IPS-15b (cell line): ENCODE measurements around the gene AP4B1.
A peak's percentile ranks its signal among the peaks of the same experiment; 100 is the strongest.

Source experiments
- H3K27me3 ChIP-seq: one replicate; pipeline ENCODE4 v1.6.1; 2013; ENCODE audit warnings: low read length; ENCODE audit not compliant: control insufficient read depth, insufficient read depth
- H3K36me3 ChIP-seq: one replicate; pipeline ENCODE4 v1.6.1; 2013; ENCODE audit warnings: low read length; ENCODE audit not compliant: control insufficient read depth, insufficient read depth
- H3K4me1 ChIP-seq: one replicate; pipeline ENCODE4 v1.6.1; 2013; ENCODE audit warnings: mild to moderate bottlenecking, low read length; ENCODE audit not compliant: control insufficient read depth, insufficient read depth
- H3K4me3 ChIP-seq: one replicate; pipeline ENCODE4 v1.5.1; 2013; ENCODE audit warnings: low read depth, low read length
- H3K9ac ChIP-seq: one replicate; pipeline ENCODE4 v1.6.1; 2013; ENCODE audit warnings: low read depth, mild to moderate bottlenecking, low read length
- H3K9me3 ChIP-seq: one replicate; pipeline ENCODE4 v1.6.1; 2013; ENCODE audit warnings: mild to moderate bottlenecking, low read length; ENCODE audit not compliant: control insufficient read depth, insufficient read depth

Gene AP4B1

GRCh38 chr1:113941245-113941559 lies 36.6 kb upstream of the AP4B1 start:
- Histone ChIP-seq H3K4me1 (peaks cover 7% of the 10 kb centered on the region), H3K27me3 (no peaks in the 10 kb centered on the region), H3K36me3 (peaks cover 4% of the 10 kb centered on the region), H3K9ac (no peak overlapping the region), H3K4me3 (no peak overlapping the region), H3K9me3 (no peaks in the 10 kb centered on the region)

- Histone ChIP-seq H3K9ac (no peak overlapping the region), H3K36me3 (peaks cover 4% of the 10 kb centered on the region), H3K4me3 (no peak overlapping the region), H3K4me1 (peaks cover 7% of the 10 kb centered on the region), H3K9me3 (no peaks in the 10 kb centered on the region), H3K27me3 (no peaks in the 10 kb centered on the region)
Observed at GRCh38 chr1:113940365-113941244, 36.0 kb upstream of the AP4B1 start.

- no peaks in the 10 kb centered on the region for H3K27me3 ChIP-seq
- no peaks in the 10 kb centered on the region for H3K9me3 ChIP-seq
- no peak overlapping the region for H3K9ac ChIP-seq
- peaks cover 4% of the 10 kb centered on the region for H3K36me3 ChIP-seq
- H3K4me3 ChIP-seq = no peak overlapping the region
- peaks cover 7% of the 10 kb centered on the region for H3K4me1 ChIP-seq
Observed at GRCh38 chr1:113938192-113938591, 33.6 kb upstream of the AP4B1 start.

- Histone ChIP-seq H3K9me3 (no peaks in the 10 kb centered on the region), H3K4me1 (peaks cover 7% of the 10 kb centered on the region), H3K4me3 (no peak overlapping the region), H3K27me3 (no peaks in the 10 kb centered on the region), H3K36me3 (peaks cover 4% of the 10 kb centered on the region), H3K9ac (no peak overlapping the region)
Observed at GRCh38 chr1:113937146-113937545, 32.5 kb upstream of the AP4B1 start.

GRCh38 chr1:113935970-113936369 lies 31.4 kb upstream of the AP4B1 start:
- Histone ChIP-seq H3K27me3 (no peaks in the 10 kb centered on the region), H3K9ac (no peak overlapping the region), H3K9me3 (no peaks in the 10 kb centered on the region), H3K36me3 (peaks cover under 1% of the 10 kb centered on the region), H3K4me1 (peaks cover 10% of the 10 kb centered on the region), H3K4me3 (no peak overlapping the region)

GRCh38 chr1:113935176-113935575 lies 30.6 kb upstream of the AP4B1 start:
- H3K4me1 ChIP-seq = peaks cover 12% of the 10 kb centered on the region
- no peaks in the 10 kb centered on the region for H3K27me3 ChIP-seq
- H3K9me3 ChIP-seq = no peaks in the 10 kb centered on the region
- no peak overlapping the region for H3K9ac ChIP-seq
- H3K4me3 ChIP-seq = no peak overlapping the region
- no peaks in the 10 kb centered on the region for H3K36me3 ChIP-seq

- H3K27me3 ChIP-seq = no peaks in the 10 kb centered on the region
- peaks cover 12% of the 10 kb centered on the region for H3K4me1 ChIP-seq
- no peak overlapping the region for H3K4me3 ChIP-seq
- H3K36me3 ChIP-seq = no peaks in the 10 kb centered on the region
- no peaks in the 10 kb centered on the region for H3K9me3 ChIP-seq
- no peak overlapping the region for H3K9ac ChIP-seq
Observed at GRCh38 chr1:113934511-113935055, 30.0 kb upstream of the AP4B1 start.

GRCh38 chr1:113934006-113934405 lies 29.4 kb upstream of the AP4B1 start:
- H3K9me3 ChIP-seq = no peaks in the 10 kb centered on the region
- peaks cover 12% of the 10 kb centered on the region for H3K4me1 ChIP-seq
- no peaks in the 10 kb centered on the region for H3K27me3 ChIP-seq
- H3K36me3 ChIP-seq = no peaks in the 10 kb centered on the region
- no peak overlapping the region for H3K9ac ChIP-seq
- no peak overlapping the region for H3K4me3 ChIP-seq

- Histone ChIP-seq H3K4me1 (peaks cover 5% of the 10 kb centered on the region), H3K9ac (no peak overlapping the region), H3K4me3 (peak overlapping the region; percentile 78)
Observed at GRCh38 chr1:113931451-113931851, 26.9 kb upstream of the AP4B1 start.

GRCh38 chr1:113930499-113931161 lies 26.0 kb upstream of the AP4B1 start:
- Histone ChIP-seq H3K9ac (peak overlapping the region; percentile 9), H3K4me1 (peaks cover 5% of the 10 kb centered on the region), H3K9me3 (no peaks in the 10 kb centered on the region), H3K4me3 (peak overlapping the region; percentile 78), H3K36me3 (no peaks in the 10 kb centered on the region), H3K27me3 (no peaks in the 10 kb centered on the region)

More at GRCh38 chr1:113931451-113931851, 26.9 kb upstream of the AP4B1 start:
- Histone ChIP-seq H3K36me3 (no peaks in the 10 kb centered on the region), H3K27me3 (no peaks in the 10 kb centered on the region), H3K9me3 (no peaks in the 10 kb centered on the region)

GRCh38 chr1:113929750-113930498 lies 25.3 kb upstream of the AP4B1 start:
- Histone ChIP-seq H3K4me1 (peaks cover 5% of the 10 kb centered on the region), H3K27me3 (no peaks in the 10 kb centered on the region), H3K9ac (no peak overlapping the region), H3K36me3 (no peaks in the 10 kb centered on the region), H3K9me3 (no peaks in the 10 kb centered on the region), H3K4me3 (peak overlapping the region; percentile 78)
